DND-41 (cell line): ENCODE results near the gene UBE2E1.

Experiments used
- ATAC-seq: fragments of 200-7000 bp; cut with Tn5 transposase; 3 replicates; pipeline ENCODE4 v1.9.1; 2021; ENCODE audit warnings: low read depth; ENCODE audit not compliant: insufficient read depth
- DNase-seq: peaks from one replicate; pipeline ENCODE4 v3.0.0-alpha.2; 2020
- H2AFZ ChIP-seq: 2 replicates; pipeline ENCODE4 v1.6.0; 2012; ENCODE audit warnings: low read depth, low read length
- H3K27ac ChIP-seq: 2 replicates; pipeline ENCODE4 v1.5.1; 2012; ENCODE audit warnings: low read length, inconsistent platforms
- H3K27me3 ChIP-seq: fragments of 200-600 bp; sonication (generic); 2 replicates; pipeline ENCODE4 v1.6.0; 2012; ENCODE audit warnings: low read length, mild to moderate bottlenecking, inconsistent platforms; ENCODE audit not compliant: insufficient read depth, poor library complexity
- H3K36me3 ChIP-seq: 2 replicates; pipeline ENCODE4 v1.5.1; 2012; ENCODE audit warnings: low read length, inconsistent platforms; ENCODE audit not compliant: insufficient read depth
- H3K4me1 ChIP-seq: 2 replicates; pipeline ENCODE4 v1.5.1; 2012; ENCODE audit warnings: mild to moderate bottlenecking, low read length; ENCODE audit not compliant: insufficient read depth
- H3K4me2 ChIP-seq: 2 replicates; pipeline ENCODE4 v1.6.0; 2012; ENCODE audit warnings: mild to moderate bottlenecking, moderate library complexity, low read length, inconsistent platforms; ENCODE audit not compliant: insufficient read depth
- H3K4me3 ChIP-seq, 2 experiments: fragments of 200-600 bp in 1 of 2; shearing (Covaris generic) in 1 of 2; 2 replicates each; pipeline ENCODE4 v1.5.1; 2012 to 2016; ENCODE audit warnings: inconsistent platforms in 2 of 2, low read length in 2 of 2, mild to moderate bottlenecking in 2 of 2, low read depth in 1 of 2, moderate library complexity in 1 of 2
- H3K79me2 ChIP-seq: 2 replicates; pipeline ENCODE4 v1.6.0; 2012; ENCODE audit warnings: low read length, inconsistent platforms; ENCODE audit not compliant: insufficient read depth
- H3K9ac ChIP-seq: 2 replicates; pipeline ENCODE4 v1.6.0; 2012; ENCODE audit warnings: low read depth, mild to moderate bottlenecking, inconsistent platforms, low read length, moderate library complexity
- H3K9me3 ChIP-seq: 2 replicates; pipeline ENCODE4 v1.5.1; 2012; ENCODE audit warnings: low read length, moderate library complexity, mild to moderate bottlenecking, inconsistent platforms; ENCODE audit not compliant: insufficient read depth, severe bottlenecking
- H4K20me1 ChIP-seq: 2 replicates; pipeline ENCODE4 v1.6.0; 2012; ENCODE audit warnings: low read length; ENCODE audit not compliant: insufficient read depth
- CTCF ChIP-seq: IDR thresholded peaks from 2 replicates; pipeline ENCODE4 v1.5.1; 2012; ENCODE audit warnings: borderline replicate concordance, low read length, moderate library complexity, mild to moderate bottlenecking; ENCODE audit not compliant: poor library complexity, severe bottlenecking; ENCODE audit errors: extremely low read depth
- EZH2 ChIP-seq: IDR thresholded peaks from 3 replicates; pipeline ENCODE4 v1.6.1; 2012; ENCODE audit warnings: borderline replicate concordance, low read depth, mild to moderate bottlenecking, moderate library complexity, low read length, inconsistent platforms; ENCODE audit not compliant: severe bottlenecking

Gene UBE2E1

DNA sequence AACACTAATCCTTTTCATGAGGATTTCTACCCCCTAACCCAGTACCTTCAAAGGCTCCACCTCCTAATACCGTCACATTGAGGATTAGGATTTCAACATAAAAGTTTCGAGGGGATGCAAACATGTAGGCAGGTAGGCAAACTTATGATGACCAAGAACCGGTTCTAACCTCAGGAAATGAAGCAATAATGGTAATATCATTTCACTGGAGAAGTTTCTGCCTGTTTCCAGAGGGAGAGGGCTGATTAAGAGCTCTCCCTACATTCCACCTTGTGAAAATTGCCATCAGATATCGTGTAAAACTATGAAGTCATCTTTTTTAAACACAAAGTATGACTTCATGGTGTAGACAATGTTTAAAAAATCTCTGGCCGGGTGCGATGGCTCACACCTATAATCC lies 79.5 kb downstream of the UBE2E1 start:
- DNase-seq (no peak), ATAC-seq (no peak)
- H3K9me3 ChIP-seq = no peaks in the 10 kb centered on the region
- no peak overlapping the region for H3K4me2 ChIP-seq
- peaks cover 3% of the 10 kb centered on the region; the same call in 1 of the 2 replicates for H3K79me2 ChIP-seq
- no peaks in the 10 kb centered on the region for H3K27me3 ChIP-seq
- H3K4me1 ChIP-seq = no peaks in the 10 kb centered on the region
- H4K20me1 ChIP-seq = peaks cover 33% of the 10 kb centered on the region
- peaks cover 13% of the 10 kb centered on the region; the same call in 1 of the 2 replicates for H3K36me3 ChIP-seq
- H2AFZ ChIP-seq = no peak overlapping the region
- no peak overlapping the region for H3K4me3 ChIP-seq
- no peak overlapping the region for H3K9ac ChIP-seq
- no peak overlapping the region for H3K27ac ChIP-seq
- no peak for TF ChIP-seq CTCF
- TF ChIP-seq EZH2 = no peak

DNA sequence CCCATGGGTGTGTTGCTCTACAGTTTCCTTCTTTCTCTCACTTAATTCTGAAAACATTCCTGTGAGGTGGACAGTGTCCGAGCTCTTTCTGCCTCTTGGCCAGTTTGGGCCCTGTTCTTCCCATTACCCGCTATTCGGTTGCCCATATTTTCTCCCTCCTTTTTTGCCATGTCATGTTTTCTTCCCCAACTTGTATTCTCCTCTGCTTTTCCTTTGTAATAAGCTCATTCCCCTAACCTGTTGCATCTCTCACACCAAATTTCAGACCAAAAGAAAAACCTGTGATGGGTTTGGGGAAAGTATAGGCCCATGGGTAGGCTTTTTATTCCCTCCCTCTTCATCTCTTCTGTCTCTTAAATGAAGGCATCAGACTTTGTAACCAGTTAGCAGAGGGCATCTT lies 80.6 kb downstream of the UBE2E1 start:
- Histone ChIP-seq H3K27me3 (no peaks in the 10 kb centered on the region), H3K36me3 (peaks cover 23% of the 10 kb centered on the region), H2AFZ (no peak overlapping the region), H3K4me2 (no peak overlapping the region), H3K4me1 (no peaks in the 10 kb centered on the region), H3K9ac (no peak overlapping the region), H3K79me2 (peaks cover 3% of the 10 kb centered on the region; the same call in 1 of the 2 replicates), H4K20me1 (peaks cover 32% of the 10 kb centered on the region), H3K4me3 (no peak overlapping the region), H3K27ac (no peak overlapping the region), H3K9me3 (no peaks in the 10 kb centered on the region)
- TF ChIP-seq EZH2 = no peak
- no peak for TF ChIP-seq CTCF
- DNase-seq = no peak
- no peak for ATAC-seq

GRCh38 chr3:23888617-23889228 lies 83.0 kb downstream of the UBE2E1 start:
- peaks cover 3% of the 10 kb centered on the region; the same call in 1 of the 2 replicates for H3K79me2 ChIP-seq
- H3K4me2 ChIP-seq = no peak overlapping the region
- peaks cover 31% of the 10 kb centered on the region for H3K36me3 ChIP-seq
- no peaks in the 10 kb centered on the region for H3K9me3 ChIP-seq
- H3K27ac ChIP-seq = no peak overlapping the region
- peaks cover 28% of the 10 kb centered on the region for H4K20me1 ChIP-seq
- H2AFZ ChIP-seq = no peak overlapping the region
- ATAC-seq (no peak), DNase-seq (no peak)
- H3K4me3 ChIP-seq = no peak overlapping the region
- TF ChIP-seq EZH2 (no peak), CTCF (peak; percentile 81)
- no peak overlapping the region for H3K9ac ChIP-seq
- no peaks in the 10 kb centered on the region for H3K27me3 ChIP-seq
- H3K4me1 ChIP-seq = no peaks in the 10 kb centered on the region
